Neural cell (in vitro differentiated cells): ENCODE results near the gene COL16A1. TPM values are rescaled to one million over a fixed set of nuclear protein-coding genes. Genes with fewer than 3 reads are reported as not detected.
A peak's percentile ranks its signal among the peaks of the same experiment; 100 is the strongest.

Experiments
- H2AFZ ChIP-seq: fragments of 200-600, 300-800 bp; sonication (generic), shearing (Covaris generic); 2 replicates; pipeline ENCODE4 v1.6.0; 2014; ENCODE audit warnings: low read depth, mild to moderate bottlenecking, antibody characterized with exemption, low read length, moderate library complexity
- H3F3A ChIP-seq: fragments of 200-600 bp; shearing (Covaris generic); 2 replicates; pipeline ENCODE4 v1.6.1; 2016; ENCODE audit warnings: mild to moderate bottlenecking, moderate library complexity, mixed read lengths, antibody characterized with exemption, low read length; ENCODE audit not compliant: insufficient read depth, poor library complexity, severe bottlenecking
- H3K27ac ChIP-seq: fragments of 200-600, 300-800 bp; sonication (generic), shearing (Covaris generic); 2 replicates; pipeline ENCODE4 v1.5.1; 2014; ENCODE audit warnings: mild to moderate bottlenecking, low read length, moderate library complexity
- H3K27me3 ChIP-seq: fragments of 300-800, 200-600 bp; sonication (generic), shearing (Covaris generic); 2 replicates; pipeline ENCODE4 v1.6.0; 2014; ENCODE audit warnings: mild to moderate bottlenecking, low read depth, low read length, moderate library complexity; ENCODE audit not compliant: insufficient read depth
- H3K36me3 ChIP-seq: fragments of 300-800, 200-600 bp; sonication (generic), shearing (Covaris generic); 2 replicates; pipeline ENCODE4 v1.5.1; 2014; ENCODE audit warnings: mild to moderate bottlenecking, antibody characterized with exemption, low read length, moderate library complexity; ENCODE audit not compliant: insufficient read depth
- H3K4me2 ChIP-seq: fragments of 300-800, 200-600 bp; sonication (generic), shearing (Covaris generic); 2 replicates; pipeline ENCODE4 v1.6.0; 2014; ENCODE audit warnings: mild to moderate bottlenecking, low read length
- H3K4me3 ChIP-seq: fragments of 300-800, 200-600 bp; sonication (generic), shearing (Covaris generic); 2 replicates; pipeline ENCODE4 v1.5.1; 2014; ENCODE audit warnings: mild to moderate bottlenecking, low read length, moderate library complexity
- H3K79me2 ChIP-seq: fragments of 200-600 bp; shearing (Covaris generic); replicated peaks from 2 replicates; pipeline ENCODE4 v1.6.0; 2014; ENCODE audit warnings: mild to moderate bottlenecking, low read length, moderate library complexity; ENCODE audit not compliant: insufficient read depth
- H3K9ac ChIP-seq: fragments of 300-800, 200-600 bp; sonication (generic), shearing (Covaris generic); 2 replicates; pipeline ENCODE4 v1.6.1; 2016; ENCODE audit warnings: mild to moderate bottlenecking, low read length, mixed read lengths
- H3K9me2 ChIP-seq: fragments of 200-600 bp; shearing (Covaris generic); 2 replicates; pipeline ENCODE4 v1.6.1; 2016; ENCODE audit warnings: mild to moderate bottlenecking, low read length, mixed read lengths; ENCODE audit not compliant: insufficient read depth
- H3K9me3 ChIP-seq: fragments of 200-600, 300-800 bp; sonication (generic), shearing (Covaris generic); 2 replicates; pipeline ENCODE4 v1.6.1; 2016; ENCODE audit warnings: mild to moderate bottlenecking, mixed run types, low read length, moderate library complexity, mixed read lengths
- H4K20me1 ChIP-seq: fragments of 200-600 bp; shearing (Covaris generic); 2 replicates; pipeline ENCODE4 v1.6.1; 2016; ENCODE audit warnings: mild to moderate bottlenecking, mixed run types; ENCODE audit not compliant: insufficient read depth
- CTCF ChIP-seq: fragments of 450-650 bp; IDR thresholded peaks from 2 replicates; pipeline ENCODE4 v1.5.1; 2014; ENCODE audit warnings: antibody characterized with exemption, mild to moderate bottlenecking, moderate library complexity; ENCODE audit not compliant: poor library complexity, severe bottlenecking
- EP300 ChIP-seq: fragments of 450-650 bp; conservative IDR thresholded peaks from 2 replicates; pipeline ENCODE4 v1.6.1; 2014; ENCODE audit warnings: antibody characterized with exemption, mild to moderate bottlenecking, moderate library complexity; ENCODE audit not compliant: poor library complexity, severe bottlenecking
- EZH2 ChIP-seq: fragments of 200-600, 300-800 bp; shearing (Covaris generic), sonication (generic); IDR thresholded peaks from 2 replicates; pipeline ENCODE4 v1.6.1; 2014; ENCODE audit warnings: antibody characterized with exemption, low read length, borderline replicate concordance, mild to moderate bottlenecking; ENCODE audit not compliant: insufficient read depth, poor library complexity, severe bottlenecking
- MXI1 ChIP-seq: fragments of 450-650 bp; conservative IDR thresholded peaks from 2 replicates; pipeline ENCODE4 v1.6.1; 2014; ENCODE audit warnings: antibody characterized with exemption, mild to moderate bottlenecking; ENCODE audit not compliant: poor library complexity, severe bottlenecking
- POLR2AphosphoS5 ChIP-seq: IDR thresholded peaks from 2 replicates; pipeline ENCODE4 v1.6.1; 2012
- RAD21 ChIP-seq: fragments of 450-650 bp; conservative IDR thresholded peaks from 2 replicates; pipeline ENCODE4 v1.6.1; 2014; ENCODE audit warnings: antibody characterized with exemption, mild to moderate bottlenecking, moderate library complexity
- REST ChIP-seq: IDR thresholded peaks from 2 replicates; pipeline ENCODE4 v1.6.1; 2012; ENCODE audit warnings: borderline replicate concordance
- SMC3 ChIP-seq: fragments of 450-650 bp; conservative IDR thresholded peaks from 2 replicates; pipeline ENCODE4 v1.6.1; 2014; ENCODE audit warnings: antibody characterized with exemption, mild to moderate bottlenecking, moderate library complexity; ENCODE audit not compliant: poor library complexity
- TAF1 ChIP-seq: IDR thresholded peaks from 2 replicates; pipeline ENCODE4 v1.6.1; 2012; ENCODE audit warnings: low read depth
- polyA plus RNA-seq: library from polyadenylated mRNA; depleted of rRNA; stranded (reverse); fragments of >200 nt; gene quantifications from 2 replicates; pipeline ENCODE4 v1.2.3, GENCODE V29; 2014

The COL16A1 gene
- polyA plus RNA-seq, 1 donor from 2014 or later, result 3.4 TPM

GRCh38 chr1:31663622-31664452 lies 40.0 kb downstream of the COL16A1 start:
- no peak overlapping the region for H3K9ac ChIP-seq
- TF ChIP-seq REST (no peak), CTCF (peak; percentile 78), EP300 (no peak), TAF1 (no peak), SMC3 (peak; percentile 82), EZH2 (no peak), POLR2AphosphoS5 (no peak), RAD21 (peak; percentile 80), MXI1 (no peak)
- H3K9me2 ChIP-seq, result no peaks in the 10 kb centered on the region
- no peaks in the 10 kb centered on the region for H3K27me3 ChIP-seq
- no peak overlapping the region for H3K27ac ChIP-seq
- no peak overlapping the region for H3K4me2 ChIP-seq
- no peaks in the 10 kb centered on the region for H3K9me3 ChIP-seq
- no peaks in the 10 kb centered on the region for H3K79me2 ChIP-seq
- no peaks in the 10 kb centered on the region for H3F3A ChIP-seq
- no peaks in the 10 kb centered on the region for H4K20me1 ChIP-seq
- no peak overlapping the region for H2AFZ ChIP-seq
- no peak overlapping the region for H3K4me3 ChIP-seq
- no peaks in the 10 kb centered on the region for H3K36me3 ChIP-seq

GRCh38 chr1:31662463-31662862 lies 41.4 kb downstream of the COL16A1 start:
- TF ChIP-seq POLR2AphosphoS5 (no peak), CTCF (no peak), EP300 (no peak), REST (no peak), TAF1 (no peak), RAD21 (no peak)
- H2AFZ ChIP-seq, result no peak overlapping the region
- H3K27ac ChIP-seq, result no peak overlapping the region
- H4K20me1 ChIP-seq, result no peaks in the 10 kb centered on the region
- H3K9me3 ChIP-seq, result no peaks in the 10 kb centered on the region
- H3K4me3 ChIP-seq, result no peak overlapping the region
- no peaks in the 10 kb centered on the region for H3K27me3 ChIP-seq
- no peak overlapping the region for H3K9ac ChIP-seq
- H3K4me2 ChIP-seq, result no peak overlapping the region
- no peaks in the 10 kb centered on the region for H3F3A ChIP-seq
- H3K36me3 ChIP-seq, result no peaks in the 10 kb centered on the region
- H3K9me2 ChIP-seq, result no peaks in the 10 kb centered on the region
- no peaks in the 10 kb centered on the region for H3K79me2 ChIP-seq
